Upper lobe of right lung (tissue), 1 donor: ENCODE measurements around the gene WSCD1. TPM values are rescaled to one million over a fixed set of nuclear protein-coding genes. Genes with fewer than 3 reads are reported as not detected.

Source experiments
- ATAC-seq: fragments of 200-7000 bp; cut with Tn5 transposase; one replicate; pipeline ENCODE4 v1.9.1; 2020; ENCODE audit warnings: mild to moderate bottlenecking, moderate library complexity
- DNase-seq: peaks from one replicate; pipeline ENCODE4 v3.0.0-alpha.2; 2020
- H3K27ac ChIP-seq: fragments of 200-600 bp; one replicate; pipeline ENCODE4 v1.8.0; 2022
- H3K27me3 ChIP-seq: fragments of 200-600 bp; one replicate; pipeline ENCODE4 v1.8.0; 2022; ENCODE audit warnings: mild to moderate bottlenecking
- H3K36me3 ChIP-seq: fragments of 200-600 bp; one replicate; pipeline ENCODE4 v1.8.0; 2022
- H3K4me1 ChIP-seq: fragments of 200-600 bp; one replicate; pipeline ENCODE4 v1.8.0; 2022
- H3K4me3 ChIP-seq: fragments of 200-600 bp; one replicate; pipeline ENCODE4 v1.8.0; 2022; ENCODE audit warnings: mild to moderate bottlenecking
- H3K9me3 ChIP-seq: fragments of 200-600 bp; one replicate; pipeline ENCODE4 v1.8.0; 2022
- CTCF ChIP-seq: fragments of 200-600 bp; IDR thresholded peaks from one replicate; pipeline ENCODE4 v1.8.0; 2022; ENCODE audit warnings: antibody characterized with exemption
- intact Hi-C: fragments of 100-400 bp; cut with DNase I; formaldehyde crosslinking; loops from one replicate; pipeline ENCODE4 v1.11.0; 2022
- total RNA-seq: library from RNA; stranded (reverse); fragmentation: NEBNext Ultra II Directional; extraction: Animal tissue kit (Norgen Biotek cat#: 25700); gene quantifications from one replicate; pipeline ENCODE4 v1.2.1, GENCODE V29; 2021
- donor health status: DM: no; HTN: yes; CAD: no; lungs with severe emphysema.

WSCD1 gene
- total RNA-seq, 1 donor from 2014 or later: 7.7 TPM

- intact Hi-C loops: no loop called here
- Histone ChIP-seq H3K36me3 (no peaks in the 10 kb centered on the region), H3K27me3 (no peaks in the 10 kb centered on the region), H3K4me3 (no peak overlapping the region), H3K27ac (no peak overlapping the region), H3K4me1 (no peaks in the 10 kb centered on the region), H3K9me3 (no peaks in the 10 kb centered on the region)
- no peak for DNase-seq
- ATAC-seq: no peak
- no peak for TF ChIP-seq CTCF
These were observed 16.6 kb downstream of the WSCD1 start for GRCh38 chr17:6086603-6087400.

- Histone ChIP-seq H3K27me3 (no peaks in the 10 kb centered on the region), H3K4me3 (no peak overlapping the region), H3K36me3 (no peaks in the 10 kb centered on the region), H3K27ac (no peak overlapping the region), H3K9me3 (no peaks in the 10 kb centered on the region), H3K4me1 (no peaks in the 10 kb centered on the region)
- no peak for ATAC-seq
- no peak for DNase-seq
- no peak for TF ChIP-seq CTCF
- intact Hi-C loops: no loop called here
These were observed 18.0 kb downstream of the WSCD1 start for GRCh38 chr17:6088141-6088540.

GRCh38 chr17:6090253-6090652 lies 20.1 kb downstream of the WSCD1 start:
- Histone ChIP-seq H3K36me3 (no peaks in the 10 kb centered on the region), H3K4me3 (no peak overlapping the region), H3K27me3 (no peaks in the 10 kb centered on the region), H3K4me1 (no peaks in the 10 kb centered on the region), H3K9me3 (no peaks in the 10 kb centered on the region), H3K27ac (no peak overlapping the region)
- no peak for TF ChIP-seq CTCF
- intact Hi-C loops: no loop called here
- DNase-seq: peak; percentile 50
- ATAC-seq: no peak

- Histone ChIP-seq H3K27me3 (no peaks in the 10 kb centered on the region), H3K36me3 (no peaks in the 10 kb centered on the region), H3K4me1 (no peaks in the 10 kb centered on the region), H3K9me3 (no peaks in the 10 kb centered on the region), H3K27ac (no peak overlapping the region), H3K4me3 (no peak overlapping the region)
- DNase-seq: peak; percentile 45
- no peak for TF ChIP-seq CTCF
- intact Hi-C loops: no loop called here
- ATAC-seq: no peak
These were observed 22.2 kb downstream of the WSCD1 start for GRCh38 chr17:6092182-6092902.

GRCh38 chr17:6092903-6093468 lies 22.8 kb downstream of the WSCD1 start:
- no peaks in the 10 kb centered on the region for H3K27me3 ChIP-seq
- peak; percentile 40 for DNase-seq

More at GRCh38 chr17:6092903-6093468, 22.8 kb downstream of the WSCD1 start:
- Histone ChIP-seq H3K36me3 (no peaks in the 10 kb centered on the region), H3K4me3 (no peak overlapping the region), H3K4me1 (no peaks in the 10 kb centered on the region), H3K9me3 (no peaks in the 10 kb centered on the region), H3K27ac (no peak overlapping the region)
- intact Hi-C loops: no loop called here
- no peak for TF ChIP-seq CTCF
- no peak for ATAC-seq
